CD4-positive, alpha-beta memory T cell (primary cell): ENCODE measurements around the gene ZMIZ1. TPM values are rescaled to one million over a fixed set of nuclear protein-coding genes. Genes with fewer than 3 reads are reported as not detected.

Source experiments
- CTCF ChIA-PET: fragments of 350-600 bp; sonication (Branson Sonifier 250); formaldehyde crosslinking; loops from one replicate; lab custom pipeline; 2021; ENCODE audit warnings: inconsistent platforms; ENCODE audit not compliant: partially characterized antibody; lab: Charles Lee
- POLR2A ChIA-PET: fragments of 350-600 bp; sonication (Branson Sonifier 250); formaldehyde crosslinking; loops from one replicate; lab custom pipeline; 2021; ENCODE audit not compliant: partially characterized antibody; lab: Charles Lee
- DNase-seq, 5 donors: peaks; one replicate each; pipeline versions ENCODE4 v3.0.0 to v3.0.0-alpha.2; 2020 to 2022; ENCODE audit warnings: mixed read lengths in 1 of 5
- H3K27ac ChIP-seq: one replicate; pipeline ENCODE4 v1.7.0; 2013; ENCODE audit warnings: low read depth, low read length
- H3K27me3 ChIP-seq: 2 replicates; pipeline ENCODE4 v1.7.0; 2013; ENCODE audit warnings: mild to moderate bottlenecking, low read length, moderate library complexity; ENCODE audit not compliant: insufficient read depth
- H3K36me3 ChIP-seq: 2 replicates; pipeline ENCODE4 v1.7.0; 2013; ENCODE audit warnings: mild to moderate bottlenecking, low read length, moderate library complexity; ENCODE audit not compliant: insufficient read depth
- H3K4me1 ChIP-seq: 2 replicates; pipeline ENCODE4 v1.7.0; 2013; ENCODE audit warnings: mild to moderate bottlenecking, low read length, moderate library complexity; ENCODE audit not compliant: insufficient read depth
- H3K4me3 ChIP-seq, 2 donors: one replicate each; pipeline ENCODE4 v1.7.0; 2013; ENCODE audit warnings: low read length in 2 of 2, mild to moderate bottlenecking in 1 of 2
- H3K9me3 ChIP-seq, 2 donors: one replicate each; pipeline ENCODE4 v1.7.0; 2013; ENCODE audit warnings: low read length in 2 of 2, control low read depth in 1 of 2; ENCODE audit not compliant: control insufficient read depth in 1 of 2
- H3K27ac Mint-ChIP-seq, 7 donors: one replicate each; pipeline ENCODE4 v1.8.0; 2020 to 2021; ENCODE audit warnings: mixed read lengths in 7 of 7, mild to moderate bottlenecking in 6 of 7, inconsistent platforms in 3 of 7, moderate library complexity in 3 of 7
- H3K27me3 Mint-ChIP-seq, 2 donors: one replicate each; pipeline ENCODE4 v1.8.0; 2020 to 2021; ENCODE audit warnings: mixed read lengths in 2 of 2
- H3K36me3 Mint-ChIP-seq, 2 donors: one replicate each; pipeline ENCODE4 v1.8.0; 2020 to 2021; ENCODE audit warnings: mixed read lengths in 2 of 2, inconsistent platforms in 1 of 2, mild to moderate bottlenecking in 1 of 2
- H3K4me1 Mint-ChIP-seq, 4 donors: one replicate each; pipeline ENCODE4 v1.8.0; 2020 to 2021; ENCODE audit warnings: mixed read lengths in 4 of 4, mild to moderate bottlenecking in 1 of 4
- H3K4me3 Mint-ChIP-seq, 8 donors: one replicate each; pipeline ENCODE4 v1.8.0; 2020 to 2021; ENCODE audit warnings: mixed read lengths in 8 of 8, mild to moderate bottlenecking in 7 of 8, moderate library complexity in 6 of 8, inconsistent platforms in 3 of 8
- H3K9me3 Mint-ChIP-seq, 8 donors: one replicate each; pipeline ENCODE4 v1.8.0; 2020 to 2021; ENCODE audit warnings: mixed read lengths in 8 of 8, mild to moderate bottlenecking in 5 of 8, inconsistent platforms in 3 of 8, moderate library complexity in 1 of 8
- intact Hi-C: fragments of 100-400 bp; cut with micrococcal nuclease; formaldehyde crosslinking; loops from one replicate; pipeline ENCODE4 v1.15.1; 2023
- polyA plus RNA-seq, 2 donors: library from polyadenylated mRNA; unstranded; fragments of 300-500 nt; fragmentation: Illumina TruSeq; gene quantifications; one replicate each; pipeline ENCODE4 v1.2.3, GENCODE V29; 2021
- total RNA-seq, 2 experiments: library from RNA; stranded (reverse); gene quantifications; one replicate each; pipeline ENCODE4 v1.2.3, GENCODE V29; 2021

Gene ZMIZ1
- total and polyA plus RNA-seq, 4 experiments from 2014 or later, result 0.58 to 25.4 (median 14.0) TPM

- H3K27ac ChIP-seq, result no peak overlapping the region
- H3K27me3 Mint-ChIP-seq, result no peaks in the 10 kb centered on the region
- no peak overlapping the region for H3K4me3 ChIP-seq
- no peak overlapping the region for H3K4me3 Mint-ChIP-seq
- H3K36me3 ChIP-seq, result no peaks in the 10 kb centered on the region
- intact Hi-C loops, result no loop called here
- H3K9me3 Mint-ChIP-seq, result no peaks in the 10 kb centered on the region
- ChIA-PET POLR2A (no interaction called here), CTCF (interaction anchor here (1.3 to 4.9 kb wide), 3 partner anchors 8 to 1142 kb away, joined by 6 to 22 read pairs (median 11); no protein-coding TSS in a partner anchor)
- H3K4me1 Mint-ChIP-seq, result peaks cover 0 to 6% (median under 1%) of the 10 kb centered on the region in 4 donors
- peaks cover 5 to 7% of the 10 kb centered on the region in 2 donors for H3K36me3 Mint-ChIP-seq
- no peaks in the 10 kb centered on the region for H3K27me3 ChIP-seq
- H3K27ac Mint-ChIP-seq, result peak overlapping the region in 1 of 7 donors; percentile 18
- DNase-seq, result no peak
- H3K9me3 ChIP-seq, result no peaks in the 10 kb centered on the region
- no peaks in the 10 kb centered on the region for H3K4me1 ChIP-seq
These were observed 120.4 kb downstream of the ZMIZ1 start for GRCh38 chr10:79189181-79189580.

- POLR2A ChIA-PET, result no interaction called here
- H3K4me1 ChIP-seq, result no peaks in the 10 kb centered on the region
- no peak overlapping the region for H3K27ac ChIP-seq
- intact Hi-C loops, result no loop called here
- peaks cover 5 to 7% of the 10 kb centered on the region in 2 donors for H3K36me3 Mint-ChIP-seq
- no peak overlapping the region for H3K4me3 ChIP-seq
- peaks cover 0 to 6% (median under 1%) of the 10 kb centered on the region in 4 donors for H3K4me1 Mint-ChIP-seq
- no peaks in the 10 kb centered on the region for H3K9me3 ChIP-seq
- H3K4me3 Mint-ChIP-seq, result no peak overlapping the region
- H3K36me3 ChIP-seq, result no peaks in the 10 kb centered on the region
- no peaks in the 10 kb centered on the region for H3K27me3 Mint-ChIP-seq
- peak overlapping the region in 1 of 7 donors; percentile 1 for H3K27ac Mint-ChIP-seq
- H3K27me3 ChIP-seq, result no peaks in the 10 kb centered on the region
- no peak for DNase-seq
- CTCF ChIA-PET, result interaction anchor here (1.3 to 4.9 kb wide), 3 partner anchors 13 to 1143 kb away, joined by 3 to 22 read pairs (median 11); no protein-coding TSS in a partner anchor
- H3K9me3 Mint-ChIP-seq, result no peaks in the 10 kb centered on the region
These were observed 121.2 kb downstream of the ZMIZ1 start for GRCh38 chr10:79189853-79190435.

- Histone ChIP-seq H3K36me3 (no peaks in the 10 kb centered on the region), H3K27me3 (no peaks in the 10 kb centered on the region), H3K27ac (no peak overlapping the region), H3K4me3 (no peak overlapping the region), H3K9me3 (no peaks in the 10 kb centered on the region), H3K4me1 (peaks cover 3% of the 10 kb centered on the region)
- Mint-ChIP-seq H3K4me3 (no peak overlapping the region), H3K27ac (peak overlapping the region in 2 of 7 donors; percentile 22 to 78), H3K27me3 (no peaks in the 10 kb centered on the region), H3K9me3 (no peaks in the 10 kb centered on the region), H3K4me1 (peaks cover 0 to 6% (median 2%) of the 10 kb centered on the region in 4 donors), H3K36me3 (peaks cover 5 to 9% of the 10 kb centered on the region in 2 donors)
- POLR2A ChIA-PET, result no interaction called here
- no peak for DNase-seq
- intact Hi-C loops, result no loop called here
- CTCF ChIA-PET, result interaction anchor here (1.3 to 4.9 kb wide), 3 partner anchors 12 to 1144 kb away, joined by 3 to 22 read pairs (median 11); no protein-coding TSS in a partner anchor
These were observed 122.0 kb downstream of the ZMIZ1 start for GRCh38 chr10:79190740-79191261.

- Mint-ChIP-seq H3K27ac (peak overlapping the region in 3 of 7 donors; percentile 21 to 73 (median 45)), H3K4me1 (peaks cover 0 to 6% (median 2%) of the 10 kb centered on the region in 4 donors), H3K9me3 (no peaks in the 10 kb centered on the region), H3K36me3 (peaks cover 0 to 7% of the 10 kb centered on the region in 2 donors), H3K4me3 (no peak overlapping the region), H3K27me3 (no peaks in the 10 kb centered on the region)
- DNase-seq, result no peak
- Histone ChIP-seq H3K27me3 (no peaks in the 10 kb centered on the region), H3K36me3 (no peaks in the 10 kb centered on the region), H3K27ac (no peak overlapping the region), H3K4me1 (peaks cover 3% of the 10 kb centered on the region), H3K4me3 (no peak overlapping the region), H3K9me3 (no peaks in the 10 kb centered on the region)
- intact Hi-C loops, result no loop called here
- ChIA-PET POLR2A (no interaction called here), CTCF (interaction anchor here (1.6 to 4.9 kb wide), 3 partner anchors 11 to 1145 kb away, joined by 5 to 22 read pairs (median 10); no protein-coding TSS in a partner anchor)
These were observed 123.3 kb downstream of the ZMIZ1 start for GRCh38 chr10:79191951-79192676.

GRCh38 chr10:79192677-79193003 is 123.9 kb downstream of the ZMIZ1 start:
- ChIA-PET POLR2A (no interaction called here), CTCF (interaction anchor here (1.2 to 4.9 kb wide), 4 partner anchors 10 to 1146 kb away, joined by 3 to 22 read pairs (median 8); no protein-coding TSS in a partner anchor)
- Mint-ChIP-seq H3K36me3 (peaks cover 0 to 6% of the 10 kb centered on the region in 2 donors), H3K27me3 (no peaks in the 10 kb centered on the region), H3K27ac (peak overlapping the region in 2 of 7 donors; percentile 1 to 13), H3K9me3 (no peaks in the 10 kb centered on the region), H3K4me1 (peaks cover 0 to 6% (median 2%) of the 10 kb centered on the region in 4 donors), H3K4me3 (no peak overlapping the region)
- H3K4me1 ChIP-seq, result peaks cover 3% of the 10 kb centered on the region
- intact Hi-C loops, result no loop called here
- no peak for DNase-seq
- H3K9me3 ChIP-seq, result no peaks in the 10 kb centered on the region
- no peak overlapping the region for H3K4me3 ChIP-seq
- no peaks in the 10 kb centered on the region for H3K36me3 ChIP-seq
- H3K27ac ChIP-seq, result no peak overlapping the region
- no peaks in the 10 kb centered on the region for H3K27me3 ChIP-seq

GRCh38 chr10:79193694-79194382 is 125.1 kb downstream of the ZMIZ1 start:
- Mint-ChIP-seq H3K4me3 (no peak overlapping the region), H3K27me3 (no peaks in the 10 kb centered on the region), H3K9me3 (no peaks in the 10 kb centered on the region), H3K27ac (peak overlapping the region in 1 of 7 donors; percentile 53), H3K4me1 (peaks cover 0 to 6% (median 2%) of the 10 kb centered on the region in 4 donors), H3K36me3 (peaks cover 0 to 6% of the 10 kb centered on the region in 2 donors)
- no peak overlapping the region for H3K27ac ChIP-seq
- no peaks in the 10 kb centered on the region for H3K36me3 ChIP-seq
- ChIA-PET POLR2A (interaction anchor here (1.7 kb wide), 1 partner anchor 187 kb away, joined by 3 read pairs; no protein-coding TSS in a partner anchor), CTCF (interaction anchor here (1.2 to 6.3 kb wide), 28 partner anchors 9 to 1150 kb away, joined by 3 to 116 read pairs (median 6); no protein-coding TSS in a partner anchor)
- DNase-seq, result no peak
- no peaks in the 10 kb centered on the region for H3K9me3 ChIP-seq
- no peaks in the 10 kb centered on the region for H3K27me3 ChIP-seq
- H3K4me1 ChIP-seq, result peaks cover 3% of the 10 kb centered on the region
- H3K4me3 ChIP-seq, result no peak overlapping the region
- intact Hi-C loops, result loop anchor here (2.0 kb wide), 3 partner anchors 125 to 595 kb away; partner anchors contain the start of gene ZMIZ1
